ENCODE data around the gene BTN2A1. TPM values are rescaled to one million over a fixed set of nuclear protein-coding genes. Genes with fewer than 3 reads are reported as not detected.

The BTN2A1 gene
- total and polyA plus RNA-seq, 9 of the 15 experiments (the other 6 are each of a cell fraction or from before 2014, with no cell fraction given), result 6.7 to 22.1 (median 16.4) TPM

GRCh38 chr6:26414281-26414680, 43.5 kb upstream of the BTN2A1 start (continued):
- TF ChIP-seq ZMIZ1 (IDR thresholded peaks at IDR 0.05; ENCODE audit: low read depth in 2 of 2, low read length in 2 of 2), result no peak
- TF ChIP-seq ZNF561 (CRISPR knock-in tag; conservative IDR thresholded peaks at IDR 0.05), result no peak
- TF ChIP-seq ZNF143 (CRISPR knock-in tag; IDR thresholded peaks at IDR 0.05), result no peak
- TF ChIP-seq HMBOX1 (IDR thresholded peaks at IDR 0.05), result peak; percentile 5; the same call in 1 of the 2 replicates
- 0 out of 2 replicates have a peak, but pooled peaks have one; percentile 24 for TF ChIP-seq ARID1B (IDR thresholded peaks at IDR 0.05)
- no peak for TF ChIP-seq NFATC3 (IDR thresholded peaks at IDR 0.05)
- TF ChIP-seq RCOR1 (IDR thresholded peaks at IDR 0.05; ENCODE audit: borderline replicate concordance in 1 of 2, low read depth in 2 of 2, low read length in 2 of 2), result peak in 1 of 2 experiments; percentile 36; a peak in 1 of 4 replicates
- peak; percentile 78 for TF ChIP-seq TFE3 (CRISPR knock-in tag; IDR thresholded peaks at IDR 0.05)
- peak; percentile 27; the same call in 1 of the 2 replicates for TF ChIP-seq TOE1 (IDR thresholded peaks at IDR 0.05; ENCODE audit: borderline replicate concordance)
- no peak for TF ChIP-seq TOE1 (CRISPR knock-in tag; IDR thresholded peaks at IDR 0.05; ENCODE audit: borderline replicate concordance, low read depth)
- TF ChIP-seq BCOR (IDR thresholded peaks at IDR 0.05), result no peak
- no peak for TF ChIP-seq ZNF217 (CRISPR knock-in tag; IDR thresholded peaks at IDR 0.05)
- TF ChIP-seq ZNF316 (IDR thresholded peaks at IDR 0.05), result no peak
- TF ChIP-seq ZBTB49 (CRISPR knock-in tag; IDR thresholded peaks at IDR 0.05; ENCODE audit: borderline replicate concordance), result no peak
- no peak for TF ChIP-seq BMI1 (IDR thresholded peaks at IDR 0.05; ENCODE audit: low read length)
- no peak for TF ChIP-seq ZBTB1 (CRISPR knock-in tag; IDR thresholded peaks at IDR 0.05; ENCODE audit: borderline replicate concordance, low read depth)
- peak in 1 of 2 experiments; percentile 40; a peak in 1 of 4 replicates for TF ChIP-seq TEAD1 (CRISPR knock-in tag; IDR thresholded peaks at IDR 0.05)
- no peak for TF ChIP-seq CHCHD3 (CRISPR knock-in tag; IDR thresholded peaks at IDR 0.05)
- peak; percentile 38 for TF ChIP-seq TAL1 (IDR thresholded peaks at IDR 0.05)
- TF ChIP-seq MXI1 (IDR thresholded peaks at IDR 0.05; ENCODE audit: low read depth, low read length), result no peak
- 0 out of 2 replicates have a peak, but pooled peaks have one; percentile 11 for TF ChIP-seq USF2 (CRISPR knock-in tag; IDR thresholded peaks at IDR 0.05)
